GM12801 (cell line): Measurements from ENCODE around the gene NFATC1.

Source experiments
- CTCF ChIP-seq: IDR thresholded peaks from one replicate; pipeline ENCODE4 v1.5.1; 2011; ENCODE audit warnings: control low read depth; ENCODE audit not compliant: insufficient read length; ENCODE audit errors: extremely low read depth

NFATC1 gene

GRCh38 chr18:79394534-79395307 lies 1.0 kb upstream of the NFATC1 start:
- TF ChIP-seq CTCF, result no peak

- TF ChIP-seq CTCF, result no peak
Measured at GRCh38 chr18:79395308-79395640, 456 bp upstream of the NFATC1 start.

DNA sequence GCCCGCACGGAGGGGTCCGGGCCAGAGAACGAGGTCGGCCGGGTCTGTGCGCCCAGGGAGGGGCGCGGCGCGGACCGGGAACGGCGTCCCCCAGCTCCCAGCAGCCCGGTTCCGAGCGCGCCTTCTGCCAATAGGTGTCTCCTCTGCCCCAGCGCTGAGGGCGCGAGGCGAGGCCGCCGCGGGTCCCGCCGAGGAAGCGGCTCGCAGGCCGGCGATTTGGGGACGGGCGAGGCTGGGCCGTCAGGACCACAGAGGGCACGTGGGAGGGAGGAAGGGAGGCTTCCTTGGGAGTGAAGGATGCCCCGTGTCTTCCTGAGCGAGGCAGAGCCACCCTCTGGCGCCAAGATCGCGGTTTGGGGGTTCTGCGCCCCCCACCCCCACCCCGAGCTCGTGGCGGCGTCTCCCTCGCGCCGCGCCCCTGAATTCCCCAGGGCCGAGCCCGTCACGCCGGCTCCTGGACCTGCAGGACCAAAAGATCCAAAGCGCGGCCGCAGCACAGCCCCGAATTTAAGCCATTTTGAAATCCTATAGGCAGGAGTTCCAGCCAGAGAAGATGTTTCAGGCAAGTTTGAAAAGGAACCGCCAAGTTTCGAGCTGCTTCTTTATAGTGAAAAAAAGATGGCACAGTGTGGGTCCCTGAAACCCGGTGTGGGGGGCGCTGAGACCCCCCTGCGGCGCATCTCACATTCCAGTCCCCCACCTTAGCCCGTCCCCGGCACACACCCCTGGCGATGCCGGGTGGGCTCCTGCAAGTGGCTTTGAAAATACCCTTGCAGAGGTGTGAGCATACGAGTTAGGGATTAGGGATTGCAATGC lies 909 bp downstream of the NFATC1 start:
- TF ChIP-seq CTCF, result no peak

- TF ChIP-seq CTCF, result no peak
Measured at GRCh38 chr18:79397247-79397829, 1.6 kb downstream of the NFATC1 start.

DNA sequence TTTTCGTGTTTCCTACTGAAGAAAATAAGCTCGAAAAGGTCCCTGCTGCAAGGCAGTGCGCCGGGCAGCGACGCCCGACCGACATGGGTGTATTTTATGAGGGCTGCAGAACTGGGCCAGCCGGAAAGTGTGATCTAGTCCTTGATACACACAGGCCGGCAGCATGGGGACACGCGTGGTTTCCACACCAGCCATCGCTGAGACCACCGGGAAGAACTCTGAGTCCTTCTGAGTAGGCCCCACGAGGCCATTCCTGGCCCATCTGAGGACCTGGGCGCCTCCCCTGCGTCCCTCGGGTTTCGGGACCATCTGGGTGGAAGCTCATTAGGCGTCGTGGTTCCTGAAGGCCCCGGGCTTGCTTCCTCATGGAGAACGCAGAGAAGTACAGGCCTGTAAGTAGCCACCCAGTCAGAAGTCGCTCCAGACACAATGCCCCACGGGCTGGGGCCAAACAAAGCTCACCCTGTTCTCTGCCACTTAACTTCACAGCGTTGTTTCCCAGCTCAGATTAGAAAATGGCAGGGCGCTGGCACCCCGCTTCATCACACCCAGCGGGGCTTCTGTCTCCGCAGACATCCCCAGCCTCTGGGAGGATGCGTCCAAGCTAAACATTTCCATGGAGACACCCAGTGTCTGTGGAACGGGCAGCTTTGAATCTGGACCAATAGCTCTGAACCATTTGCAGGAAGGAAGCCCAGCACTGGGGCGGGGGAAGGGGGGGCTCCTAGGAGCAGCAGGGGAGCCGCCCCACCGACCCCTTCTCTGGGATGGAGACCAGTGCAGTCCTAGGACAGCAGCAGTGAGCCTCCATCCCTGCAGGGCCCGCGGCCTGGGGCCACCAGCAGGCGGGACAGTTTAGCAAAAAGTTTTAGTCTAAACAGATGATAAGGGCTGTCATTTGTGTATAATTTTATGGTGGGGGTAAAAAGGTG lies 2.4 kb downstream of the NFATC1 start:
- TF ChIP-seq CTCF, result no peak

GRCh38 chr18:79399275-79400081 lies 3.7 kb downstream of the NFATC1 start:
- TF ChIP-seq CTCF, result no peak
